Lower leg skin (tissue), 3 donors: ENCODE measurements around the gene EXOC6B.

Experiments
- CTCF ChIP-seq, 3 donors: fragments of 450-650 bp; IDR thresholded peaks; one replicate each; pipeline ENCODE4 v1.5.1; 2016; ENCODE audit warnings: antibody characterized with exemption in 3 of 3, mild to moderate bottlenecking in 3 of 3, moderate library complexity in 2 of 3
- POLR2A ChIP-seq, 2 donors: fragments of 450-650 bp; IDR thresholded peaks; one replicate each; pipeline ENCODE4 v1.6.1; 2016 to 2017; ENCODE audit warnings: antibody characterized with exemption in 2 of 2, mild to moderate bottlenecking in 1 of 2, moderate library complexity in 1 of 2

- TF ChIP-seq POLR2A (IDR thresholded peaks at IDR 0.05) (no peak), CTCF (IDR thresholded peaks at IDR 0.05) (no peak)
Measured at GRCh38 chr2:72830273-72830672, 4.4 kb upstream of the EXOC6B start.
